Loucy (cell line): ENCODE data around the gene LHX5.

Experiments
- H2AFZ ChIP-seq: fragments of 200-600 bp; sonication (generic); 2 replicates; pipeline ENCODE4 v1.6.0; 2016; ENCODE audit warnings: antibody characterized with exemption, mild to moderate bottlenecking, low read length, moderate library complexity
- H3F3A ChIP-seq: fragments of 200-600 bp; 2 replicates; pipeline ENCODE4 v1.6.0; 2016; ENCODE audit warnings: antibody characterized with exemption, low read depth, mild to moderate bottlenecking
- H3K27me3 ChIP-seq: fragments of 200-600 bp; sonication (generic); 2 replicates; pipeline ENCODE4 v1.6.1; 2014; ENCODE audit warnings: low read length, mild to moderate bottlenecking; ENCODE audit not compliant: insufficient read depth, poor library complexity, severe bottlenecking
- H3K36me3 ChIP-seq: fragments of 200-600 bp; sonication (generic); 2 replicates; pipeline ENCODE4 v1.6.1; 2016; ENCODE audit warnings: low read length; ENCODE audit not compliant: insufficient read depth
- H3K4me1 ChIP-seq: fragments of 200-600 bp; sonication (generic); 2 replicates; pipeline ENCODE4 v1.5.1; 2014; ENCODE audit warnings: low read length, mild to moderate bottlenecking; ENCODE audit not compliant: insufficient read depth, poor library complexity, severe bottlenecking
- H3K4me2 ChIP-seq: fragments of 200-600 bp; sonication (generic); 2 replicates; pipeline ENCODE4 v1.6.0; 2014; ENCODE audit warnings: antibody characterized with exemption, low read length, low read depth, mild to moderate bottlenecking; ENCODE audit not compliant: poor library complexity, severe bottlenecking
- H3K4me3 ChIP-seq: fragments of 200-600 bp; sonication (generic); 2 replicates; pipeline ENCODE4 v1.5.1; 2014; ENCODE audit warnings: low read length, mild to moderate bottlenecking, mixed read lengths; ENCODE audit not compliant: poor library complexity, severe bottlenecking
- H3K79me2 ChIP-seq: fragments of 200-600 bp; sonication (generic); 2 replicates; pipeline ENCODE4 v1.6.1; 2014; ENCODE audit warnings: low read length; ENCODE audit not compliant: insufficient read depth
- H3K9ac ChIP-seq: fragments of 200-600 bp; sonication (generic); 2 replicates; pipeline ENCODE4 v1.6.0; 2014; ENCODE audit warnings: mild to moderate bottlenecking, low read depth, low read length, moderate library complexity; ENCODE audit not compliant: poor library complexity, severe bottlenecking
- H3K9me2 ChIP-seq: fragments of 200-600 bp; sonication (generic); replicated peaks from 2 replicates; pipeline ENCODE4 v1.6.1; 2016; ENCODE audit warnings: low read depth, low read length, mixed read lengths
- H3K9me3 ChIP-seq: fragments of 200-600 bp; sonication (generic); 2 replicates; pipeline ENCODE4 v1.6.1; 2014; ENCODE audit warnings: mild to moderate bottlenecking, antibody characterized with exemption, low read length, low read depth; ENCODE audit not compliant: insufficient read depth
- H4K20me1 ChIP-seq: fragments of 200-600 bp; sonication (generic); 2 replicates; pipeline ENCODE4 v1.6.0; 2014; ENCODE audit warnings: antibody characterized with exemption, low read length, mild to moderate bottlenecking; ENCODE audit not compliant: insufficient read depth, poor library complexity, severe bottlenecking
- EZH2phosphoT487 ChIP-seq: fragments of 200-600 bp; IDR thresholded peaks from 2 replicates; pipeline ENCODE4 v1.6.1; 2018; ENCODE audit warnings: antibody characterized with exemption, mild to moderate bottlenecking, moderate library complexity, borderline replicate concordance
- TF ChIP-seq, protein P1 (sequence below): fragments of 200-600 bp; sonication (generic); conservative IDR thresholded peaks from 2 replicates; pipeline ENCODE4 v1.5.1; 2014; ENCODE audit warnings: mild to moderate bottlenecking, antibody characterized with exemption, low read length

The LHX5 gene

GRCh38 chr12:113488322-113488721, 16.7 kb upstream of the LHX5 start:
- H3K4me3 ChIP-seq: no peak overlapping the region
- no peak for TF ChIP-seq EZH2phosphoT487
- TF ChIP-seq, protein P1, sequence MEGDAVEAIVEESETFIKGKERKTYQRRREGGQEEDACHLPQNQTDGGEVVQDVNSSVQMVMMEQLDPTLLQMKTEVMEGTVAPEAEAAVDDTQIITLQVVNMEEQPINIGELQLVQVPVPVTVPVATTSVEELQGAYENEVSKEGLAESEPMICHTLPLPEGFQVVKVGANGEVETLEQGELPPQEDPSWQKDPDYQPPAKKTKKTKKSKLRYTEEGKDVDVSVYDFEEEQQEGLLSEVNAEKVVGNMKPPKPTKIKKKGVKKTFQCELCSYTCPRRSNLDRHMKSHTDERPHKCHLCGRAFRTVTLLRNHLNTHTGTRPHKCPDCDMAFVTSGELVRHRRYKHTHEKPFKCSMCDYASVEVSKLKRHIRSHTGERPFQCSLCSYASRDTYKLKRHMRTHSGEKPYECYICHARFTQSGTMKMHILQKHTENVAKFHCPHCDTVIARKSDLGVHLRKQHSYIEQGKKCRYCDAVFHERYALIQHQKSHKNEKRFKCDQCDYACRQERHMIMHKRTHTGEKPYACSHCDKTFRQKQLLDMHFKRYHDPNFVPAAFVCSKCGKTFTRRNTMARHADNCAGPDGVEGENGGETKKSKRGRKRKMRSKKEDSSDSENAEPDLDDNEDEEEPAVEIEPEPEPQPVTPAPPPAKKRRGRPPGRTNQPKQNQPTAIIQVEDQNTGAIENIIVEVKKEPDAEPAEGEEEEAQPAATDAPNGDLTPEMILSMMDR: no peak
- H3F3A ChIP-seq: no peaks in the 10 kb centered on the region
- H3K4me2 ChIP-seq: no peak overlapping the region
- no peaks in the 10 kb centered on the region for H4K20me1 ChIP-seq
- no peaks in the 10 kb centered on the region for H3K4me1 ChIP-seq
- H3K36me3 ChIP-seq: no peaks in the 10 kb centered on the region
- no peaks in the 10 kb centered on the region for H3K79me2 ChIP-seq
- no peak overlapping the region for H3K9ac ChIP-seq
- no peaks in the 10 kb centered on the region for H3K27me3 ChIP-seq
- 0 out of 2 replicates have a peak, but pooled peaks cover 4% of the 10 kb centered on the region for H3K9me3 ChIP-seq
- H2AFZ ChIP-seq: no peak overlapping the region
- no peaks in the 10 kb centered on the region for H3K9me2 ChIP-seq

DNA sequence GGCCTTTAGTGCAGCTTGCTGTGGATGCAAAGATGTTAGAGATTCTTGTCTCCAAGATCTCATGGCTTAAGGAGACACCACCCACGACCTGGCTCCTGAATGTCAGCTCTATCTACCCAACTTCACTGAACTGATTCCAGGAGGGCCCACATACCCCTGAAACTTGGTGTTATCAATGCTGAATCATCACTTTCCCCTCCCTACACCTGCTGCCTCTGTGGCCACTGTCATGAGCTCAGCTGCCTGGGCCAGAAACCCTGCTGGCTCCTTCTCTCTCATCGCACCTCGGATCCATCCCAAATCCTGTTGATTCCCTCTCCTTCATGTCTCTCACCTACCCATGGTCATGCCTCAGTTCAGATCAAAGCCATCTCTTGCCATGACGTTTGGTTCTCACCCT, 15.1 kb upstream of the LHX5 start:
- 0 out of 2 replicates have a peak, but pooled peaks cover 4% of the 10 kb centered on the region for H3K9me3 ChIP-seq
- H3F3A ChIP-seq: no peaks in the 10 kb centered on the region
- H3K4me1 ChIP-seq: no peaks in the 10 kb centered on the region
- H3K9me2 ChIP-seq: no peaks in the 10 kb centered on the region
- no peak overlapping the region for H3K9ac ChIP-seq
- no peaks in the 10 kb centered on the region for H3K79me2 ChIP-seq
- no peaks in the 10 kb centered on the region for H3K36me3 ChIP-seq
- no peak overlapping the region for H2AFZ ChIP-seq
- TF ChIP-seq, protein P1: no peak
- TF ChIP-seq EZH2phosphoT487: no peak
- no peaks in the 10 kb centered on the region for H4K20me1 ChIP-seq
- no peak overlapping the region for H3K4me2 ChIP-seq
- no peak overlapping the region for H3K4me3 ChIP-seq
- H3K27me3 ChIP-seq: no peaks in the 10 kb centered on the region

DNA sequence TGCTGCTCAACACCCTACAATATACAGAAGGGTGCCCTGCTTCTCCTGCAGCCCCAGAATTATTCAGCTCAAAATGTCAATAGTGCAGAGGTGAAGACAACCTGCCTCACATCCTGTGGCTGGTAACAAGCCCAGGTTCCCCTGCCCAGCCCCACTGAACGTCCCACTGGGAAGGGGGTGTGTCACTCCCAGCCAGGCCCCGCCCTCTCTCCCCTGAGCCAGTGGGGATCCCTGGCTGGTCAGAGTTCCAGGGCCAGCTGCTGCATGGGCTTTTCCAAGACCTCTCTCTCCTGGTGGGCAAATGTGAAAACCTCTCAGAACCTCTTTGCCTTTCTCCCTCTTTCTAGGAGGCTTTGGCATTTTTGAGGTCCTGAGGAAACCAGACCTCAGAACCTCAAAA, 13.7 kb upstream of the LHX5 start:
- Histone ChIP-seq H2AFZ (no peak overlapping the region), H3K9ac (no peak overlapping the region), H3K9me3 (0 out of 2 replicates have a peak, but pooled peaks cover 4% of the 10 kb centered on the region), H3K4me1 (no peaks in the 10 kb centered on the region), H3K9me2 (no peaks in the 10 kb centered on the region), H3K27me3 (no peaks in the 10 kb centered on the region), H3F3A (no peaks in the 10 kb centered on the region), H3K79me2 (no peaks in the 10 kb centered on the region), H3K36me3 (no peaks in the 10 kb centered on the region), H3K4me3 (no peak overlapping the region), H4K20me1 (no peaks in the 10 kb centered on the region), H3K4me2 (no peak overlapping the region)
- TF ChIP-seq, protein P1: no peak
- TF ChIP-seq EZH2phosphoT487: no peak
